Measurements from ENCODE around the gene GRAP2.
"Not testable (repeated sequence)": the region's sequence is repeated elsewhere in the genome, so short reads cannot be mapped to it uniquely, and the experiment has no call there.

The GRAP2 gene

DNA sequence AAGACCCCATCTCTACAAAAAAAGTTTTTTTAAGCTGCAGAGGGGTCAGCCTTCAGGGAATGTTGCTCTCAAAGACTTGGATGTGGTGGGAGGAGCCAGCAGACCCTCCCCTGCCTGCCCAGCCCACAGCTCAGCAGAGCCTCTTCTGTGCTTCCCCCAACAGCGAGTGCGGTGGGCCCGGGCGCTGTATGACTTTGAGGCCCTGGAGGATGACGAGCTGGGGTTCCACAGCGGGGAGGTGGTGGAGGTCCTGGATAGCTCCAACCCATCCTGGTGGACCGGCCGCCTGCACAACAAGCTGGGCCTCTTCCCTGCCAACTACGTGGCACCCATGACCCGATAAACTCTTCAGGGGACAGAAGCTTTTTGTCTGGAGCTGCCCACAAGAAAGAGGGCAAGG lies 69.9 kb downstream of the GRAP2 start:
- DNase-seq, result no peak

- DNase-seq, result no peak
Measured at GRCh38 chr22:39972641-39973040, 71.8 kb downstream of the GRAP2 start.

GRCh38 chr22:39973656-39974055 lies 72.8 kb downstream of the GRAP2 start:
- DNase-seq, result no peak

DNA sequence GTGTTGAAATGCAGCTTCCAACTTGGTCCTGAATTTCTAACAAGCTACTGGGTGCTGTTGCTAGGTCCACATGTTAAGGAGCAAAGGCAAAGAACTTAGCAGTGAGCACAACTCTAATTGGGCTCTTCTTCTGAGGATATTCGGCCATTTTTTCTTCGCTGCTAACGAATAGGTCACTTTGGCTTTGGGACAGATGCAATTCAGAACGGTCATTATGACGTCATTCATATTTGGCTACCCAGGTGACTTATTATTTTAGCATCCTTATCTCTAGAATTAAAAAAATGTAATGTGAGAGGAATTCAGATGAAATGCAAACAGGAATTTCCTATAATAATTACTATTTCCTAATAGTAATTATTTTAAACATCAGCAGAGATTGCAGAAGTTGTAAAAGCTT lies 73.2 kb downstream of the GRAP2 start:
- DNase-seq, result no peak

GRCh38 chr22:39979048-39979447 lies 78.2 kb downstream of the GRAP2 start:
- DNase-seq, result no peak

- DNase-seq, result no peak
Measured at GRCh38 chr22:39979458-39979857, 78.6 kb downstream of the GRAP2 start.

- no peak for DNase-seq
Measured at GRCh38 chr22:39980596-39980995, 79.7 kb downstream of the GRAP2 start.

- DNase-seq, result no peak
Measured at GRCh38 chr22:39983346-39983745, 82.5 kb downstream of the GRAP2 start.

DNA sequence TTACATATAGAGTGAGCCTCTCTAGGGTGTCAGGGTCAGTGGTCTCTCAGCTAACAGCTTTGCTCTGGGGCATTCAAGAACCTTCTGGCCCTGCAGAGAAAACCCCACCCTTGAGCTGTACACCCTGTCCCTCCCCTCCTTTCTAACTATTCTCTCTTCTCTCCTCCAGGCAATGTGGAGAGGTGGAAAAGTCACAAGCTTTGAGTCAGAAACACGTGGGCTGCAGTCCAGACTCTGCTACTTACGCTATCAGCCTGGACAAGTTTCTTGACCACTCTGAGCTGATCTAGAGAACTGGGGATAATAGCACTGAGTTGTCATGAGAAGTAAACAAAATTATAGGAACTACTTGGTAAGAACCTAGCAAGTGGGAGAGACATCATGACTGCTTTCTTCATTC lies 83.1 kb downstream of the GRAP2 start:
- no peak for DNase-seq

DNA sequence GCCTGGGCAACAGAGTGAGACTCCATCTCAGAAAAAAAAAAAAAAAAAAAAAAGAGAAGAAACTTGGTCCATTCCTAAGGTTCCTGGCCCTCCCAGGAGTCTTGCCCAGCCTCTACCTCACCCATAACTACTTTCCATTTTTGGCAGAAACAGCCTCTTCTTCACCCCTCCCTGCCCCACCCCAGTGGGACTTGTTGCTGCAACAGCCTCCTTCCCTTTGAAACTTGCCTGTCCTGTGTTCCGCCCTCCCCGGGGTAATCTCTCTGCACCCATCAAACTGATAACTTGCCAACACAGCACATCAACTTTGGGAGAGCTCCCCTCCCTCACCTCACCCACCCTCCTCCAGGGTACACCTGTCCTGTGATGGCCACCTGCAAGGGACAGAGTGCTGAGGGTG lies 83.9 kb downstream of the GRAP2 start:
- DNase-seq, result no peak

DNA sequence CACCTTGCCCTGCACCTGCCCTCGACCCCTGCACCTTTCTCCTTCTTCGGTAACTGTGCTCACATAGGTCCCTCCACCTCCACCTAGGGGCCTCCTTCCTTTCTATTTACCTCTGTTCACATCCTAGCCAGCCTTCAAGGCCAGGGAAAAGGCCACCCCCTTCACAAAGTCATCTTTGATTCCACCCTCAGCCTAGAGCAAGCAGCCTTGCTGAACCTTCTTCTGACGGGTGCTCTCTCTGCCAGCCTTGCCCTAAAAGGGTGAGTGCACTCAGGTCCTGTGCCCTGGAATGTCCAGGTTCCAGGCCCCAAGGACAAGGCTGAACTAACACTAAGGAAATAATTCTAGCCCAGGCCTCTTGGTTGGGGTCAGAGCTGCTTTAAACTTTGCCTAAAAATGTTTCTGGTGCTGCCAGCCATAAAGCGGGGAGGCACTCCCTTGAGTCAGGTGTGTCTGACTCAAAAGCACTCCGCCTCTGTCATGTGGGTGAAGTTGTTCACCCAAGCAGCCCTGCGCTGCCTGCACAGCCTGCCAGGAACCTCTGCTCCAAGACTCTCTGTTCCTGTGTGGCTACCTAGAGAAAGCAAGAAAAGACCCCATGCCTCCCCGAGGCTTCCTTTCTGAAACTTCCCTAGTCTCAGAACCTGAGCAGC lies 84.6 kb downstream of the GRAP2 start:
- peak; percentile 40 for DNase-seq

- no peak for DNase-seq
Measured at GRCh38 chr22:39988386-39989114, 87.7 kb downstream of the GRAP2 start.

GRCh38 chr22:39989633-39990032 lies 88.7 kb downstream of the GRAP2 start:
- DNase-seq, result no peak

DNA sequence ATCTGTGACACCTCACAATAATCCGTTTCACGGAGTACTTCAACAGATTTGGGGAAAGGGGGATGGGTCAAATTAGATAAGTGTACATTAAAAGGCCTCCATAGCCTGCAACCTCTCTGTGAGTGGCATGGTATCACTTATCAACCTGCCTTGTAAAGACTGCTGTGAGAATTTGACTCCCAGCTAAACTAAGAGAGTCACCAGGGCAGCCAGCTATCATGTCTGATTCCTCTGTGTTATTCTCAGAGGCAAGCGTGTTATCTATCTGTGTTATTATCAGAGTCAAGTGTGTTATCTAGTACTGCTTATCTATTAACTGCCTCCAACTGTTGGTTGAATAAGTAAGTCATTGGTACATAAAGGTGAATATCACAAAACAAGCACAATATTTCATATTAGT lies 89.8 kb downstream of the GRAP2 start:
- DNase-seq, result no peak

GRCh38 chr22:39991159-39991860 lies 90.4 kb downstream of the GRAP2 start:
- no peak for DNase-seq

- no peak for DNase-seq
Measured at GRCh38 chr22:39992088-39992826, 91.4 kb downstream of the GRAP2 start.

DNA sequence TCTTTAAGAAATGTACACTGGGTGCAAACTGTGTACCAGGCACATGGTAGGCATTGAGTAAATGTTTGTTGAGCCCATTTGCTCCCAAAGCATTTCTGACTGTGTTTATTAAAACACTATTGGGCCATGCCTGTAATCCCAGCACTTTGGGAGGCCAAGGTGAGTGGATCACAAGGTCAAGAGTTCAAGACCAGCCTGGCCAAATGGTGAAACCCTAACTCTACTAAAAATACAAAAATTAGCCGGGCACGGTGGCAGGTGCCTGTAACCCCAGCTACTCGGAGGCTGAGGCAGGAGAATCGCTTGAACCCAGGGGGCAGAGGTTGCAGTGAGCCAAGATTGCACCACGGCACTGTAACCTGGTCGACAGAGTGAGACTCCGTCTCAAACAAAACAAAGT lies 92.0 kb downstream of the GRAP2 start:
- not testable (repeated sequence) for DNase-seq

- peak; percentile 66 for DNase-seq
Measured at GRCh38 chr22:39994041-39994565, 93.2 kb downstream of the GRAP2 start.

- peak; percentile 59 for DNase-seq
Measured at GRCh38 chr22:39994566-39995392, 93.9 kb downstream of the GRAP2 start, which contains the start of gene FAM83F. Gene FAM83F, plus strand, starts transcription at chr22:39994954. Its CDS starts 89 bp downstream, at chr22:39995043.

DNA sequence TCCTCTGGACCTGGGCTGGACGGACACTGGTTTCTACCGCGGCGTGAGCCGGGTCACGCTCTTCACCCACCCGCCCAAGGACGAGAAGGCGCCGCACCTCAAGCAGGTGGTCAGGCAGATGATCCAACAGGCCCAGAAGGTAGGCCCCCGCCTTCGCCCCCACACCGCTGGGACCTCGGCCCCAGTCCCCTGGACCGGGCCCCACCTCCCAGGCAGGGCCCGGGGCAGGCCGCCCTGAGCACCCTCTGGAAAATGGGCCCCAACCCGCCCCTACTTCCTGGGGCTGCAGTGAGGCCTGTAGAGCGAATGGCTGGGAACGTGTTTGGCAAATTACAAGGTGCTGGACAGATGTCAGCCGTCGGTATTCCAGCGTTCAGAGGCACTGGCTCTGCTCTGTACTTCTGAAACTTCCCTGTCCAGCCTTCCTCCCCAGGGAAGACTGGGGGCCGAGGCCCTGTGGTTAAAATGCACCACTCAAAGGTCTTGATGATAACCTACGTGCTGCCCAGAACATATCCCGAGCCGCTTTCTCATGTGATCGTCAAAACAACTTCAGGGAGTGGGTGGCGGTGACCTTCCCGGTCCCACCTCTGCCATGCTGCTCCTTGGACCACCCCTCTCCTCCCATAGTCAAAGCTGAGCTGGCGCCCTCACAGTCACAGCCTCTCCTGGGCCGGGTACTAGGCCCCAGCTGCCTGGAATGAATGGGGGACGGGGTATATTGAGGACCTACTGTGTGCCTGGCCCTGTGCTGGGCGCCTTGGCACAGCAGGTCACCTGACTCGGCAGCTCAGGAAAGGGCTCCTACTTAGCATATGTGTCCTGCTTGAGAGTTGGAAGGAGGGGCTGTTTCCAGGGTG lies 94.7 kb downstream of the GRAP2 start:
- DNase-seq, result no peak

- DNase-seq, result no peak
Measured at GRCh38 chr22:39996732-39997131, 95.8 kb downstream of the GRAP2 start.
